Right lung (tissue), 10 donors: ENCODE data around the gene OR5B21. TPM values are rescaled to one million over a fixed set of nuclear protein-coding genes. Genes with fewer than 3 reads are reported as not detected.

Experiments used
- DNase-seq, 2 donors: peaks; one replicate each; pipeline ENCODE4 v3.0.0-alpha.2; 2013
- long read RNA-seq, 8 donors: transcript quantifications; one replicate each; lab custom pipeline, GENCODE V29; 2026
- polyA plus RNA-seq, 5 donors: library from polyadenylated mRNA; unstranded; fragments of 120-200 nt; gene quantifications; one replicate each; pipeline versions ENCODE4 v1.2.1 to v1.2.3, GENCODE V29; 2013; ENCODE audit warnings: inconsistent platforms in 1 of 5, low replicate concordance in 1 of 5; ENCODE audit not compliant: insufficient read length in 5 of 5, insufficient read depth in 1 of 5

Gene OR5B21
- polyA plus RNA-seq: not detected
- long read RNA-seq, donor 1: 0 reads
- long read RNA-seq, donor 2: 0 reads
- long read RNA-seq, donor 3: 0 reads
- long read RNA-seq, donor 4: 0 reads
- long read RNA-seq, donor 5: 0 reads
- long read RNA-seq, donor 6: 0 reads
- long read RNA-seq, donor 7: 0 reads
- long read RNA-seq, donor 8: 0 reads

DNA sequence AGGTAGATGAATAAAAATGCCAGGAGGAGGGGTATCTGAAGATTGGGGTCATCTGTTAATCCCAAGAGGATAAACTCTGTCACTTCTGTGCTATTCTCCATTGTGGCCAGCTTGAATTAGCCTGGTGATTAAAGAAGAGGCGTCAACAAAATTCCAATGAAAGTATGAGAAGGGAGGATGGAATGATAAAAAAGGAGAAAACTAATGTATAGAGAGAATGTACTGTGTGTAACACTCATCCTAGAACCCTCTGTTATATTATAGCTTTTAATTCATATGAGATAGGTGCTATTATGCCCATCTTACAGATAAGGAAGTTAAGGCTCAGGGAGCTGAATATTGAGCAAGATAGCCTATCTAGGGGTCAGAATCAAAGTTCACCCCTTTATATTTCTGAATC, at the start of gene OR5B21:
Gene OR5B21, minus strand, starts transcription at position 101 of the 400 bp plus-strand sequence. Its CDS starts 0 bp downstream, at position 101.
- no peak for DNase-seq

GRCh38 chr11:58549644-58550043, 41.7 kb upstream of the OR5B21 start:
- no peak for DNase-seq

- DNase-seq: no peak
Observed at GRCh38 chr11:58546841-58547240, 38.9 kb upstream of the OR5B21 start.

- DNase-seq: no peak
Observed at GRCh38 chr11:58531865-58532341, 24.0 kb upstream of the OR5B21 start.

DNA sequence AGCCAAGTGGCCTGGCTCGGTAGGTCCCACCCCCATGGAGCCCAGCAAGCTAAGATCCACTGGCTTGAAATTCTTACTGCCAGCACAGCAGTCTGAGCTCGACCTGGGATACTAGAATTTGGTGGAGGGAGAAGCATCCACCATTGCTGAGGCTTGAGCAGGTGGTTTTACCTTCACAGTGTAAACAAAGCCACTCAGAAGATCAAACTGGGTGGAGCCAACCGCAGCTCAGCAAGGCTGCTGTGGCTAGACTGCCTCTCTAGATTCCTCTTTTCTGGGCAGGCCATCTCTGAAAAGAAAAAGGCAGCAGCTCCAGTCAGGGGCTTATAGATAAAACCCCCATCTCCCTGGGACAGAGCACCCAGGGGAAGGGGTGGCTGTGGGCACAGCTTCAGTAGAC, 22.3 kb upstream of the OR5B21 start:
- no peak for DNase-seq

DNA sequence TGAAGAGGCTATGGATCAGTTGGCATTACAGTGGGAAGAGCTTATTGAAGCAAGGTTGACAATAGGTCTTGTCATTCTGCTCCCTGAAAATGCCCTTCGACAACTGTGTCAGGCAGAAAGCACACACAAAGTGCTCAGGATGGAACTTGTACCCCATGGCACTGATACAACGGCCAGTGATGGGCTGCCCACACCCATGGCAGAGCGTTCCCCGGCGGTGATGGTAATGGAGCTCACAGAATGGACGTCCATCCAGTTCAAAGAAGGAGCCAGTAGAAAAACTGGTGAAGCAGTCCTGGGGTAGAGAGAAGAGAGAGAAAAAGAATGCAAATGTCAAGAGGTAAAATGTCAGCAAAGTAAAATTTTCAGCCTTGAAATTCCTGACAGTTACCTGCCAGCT, 19.5 kb upstream of the OR5B21 start:
- DNase-seq: no peak

DNA sequence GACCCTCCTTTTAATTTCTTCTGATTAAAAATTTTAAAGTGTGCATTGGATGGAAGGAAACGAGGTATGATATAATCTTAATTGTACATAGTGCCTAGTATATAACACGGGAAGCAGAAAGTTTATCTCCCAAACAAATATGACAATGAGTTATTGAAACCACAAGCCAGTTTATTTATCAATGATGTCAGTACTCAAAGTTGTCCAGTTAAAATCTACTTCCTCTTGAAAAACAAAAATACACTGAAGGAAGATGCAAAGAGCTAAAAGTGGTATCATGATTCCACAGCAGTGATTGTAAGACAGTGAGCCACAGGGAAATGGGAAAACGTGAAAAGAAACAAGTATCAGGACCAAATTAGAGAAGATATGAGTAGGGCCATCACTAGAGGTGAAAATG, 18.8 kb upstream of the OR5B21 start:
- no peak for DNase-seq

DNA sequence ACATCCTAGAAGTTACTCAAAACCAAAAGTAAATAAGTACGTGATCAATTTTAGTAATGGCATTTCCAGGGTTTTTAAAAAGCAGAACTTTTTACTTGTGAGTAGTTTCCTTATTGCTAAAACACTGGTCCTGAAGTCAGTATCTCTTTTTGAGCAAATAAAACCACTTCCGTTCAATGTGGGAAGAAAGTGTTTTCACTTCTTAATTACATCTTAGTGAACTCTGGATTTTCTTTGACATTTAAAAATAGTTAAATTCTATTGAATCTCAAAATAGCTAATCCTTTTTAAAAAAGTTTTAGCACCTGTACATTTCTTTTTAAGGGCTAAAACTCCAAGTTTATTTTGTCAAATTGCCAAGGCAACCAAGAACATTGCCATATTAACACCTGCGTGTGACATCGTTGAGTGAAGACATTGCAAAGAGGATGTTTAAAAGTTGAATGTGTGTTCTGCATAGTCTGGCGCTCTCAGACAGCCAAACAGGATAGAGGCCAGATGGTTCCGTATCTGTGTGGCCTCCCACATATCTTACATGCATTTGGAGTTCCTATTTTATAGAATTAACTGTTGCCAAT, 17.2 kb upstream of the OR5B21 start:
- no peak for DNase-seq

GRCh38 chr11:58524232-58525036, 16.5 kb upstream of the OR5B21 start:
- DNase-seq: peak; percentile 45 to 62

DNA sequence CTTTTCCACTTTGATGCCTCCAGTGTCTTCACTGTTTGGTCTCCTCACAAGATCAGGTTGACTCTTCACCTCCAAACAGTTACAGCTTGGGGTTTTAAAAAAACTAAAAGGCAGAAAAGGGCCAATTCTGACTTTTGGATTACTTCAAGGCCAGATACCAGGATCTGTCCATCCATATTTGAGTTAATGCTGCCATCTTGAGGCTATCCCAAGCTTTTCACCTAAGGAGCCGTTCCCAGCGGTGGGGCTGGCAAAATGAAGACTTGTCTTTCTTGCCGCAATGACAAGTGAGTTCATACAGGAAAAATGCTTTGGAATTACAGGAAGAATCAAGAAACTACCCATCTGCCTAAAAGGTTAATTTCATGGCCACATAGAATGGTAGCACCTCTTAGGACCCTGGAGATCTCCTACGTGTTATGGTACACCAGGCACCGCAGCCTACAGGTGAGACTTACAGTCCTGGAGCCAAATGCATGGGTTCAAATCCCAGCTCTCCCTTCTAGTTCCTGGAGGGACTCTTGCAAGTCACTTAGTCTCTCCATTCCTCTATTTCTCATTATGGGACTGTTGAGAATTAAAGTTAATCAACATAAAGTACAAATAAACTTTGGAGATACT, 6.0 kb upstream of the OR5B21 start:
- peak; percentile 15 to 17 for DNase-seq

DNA sequence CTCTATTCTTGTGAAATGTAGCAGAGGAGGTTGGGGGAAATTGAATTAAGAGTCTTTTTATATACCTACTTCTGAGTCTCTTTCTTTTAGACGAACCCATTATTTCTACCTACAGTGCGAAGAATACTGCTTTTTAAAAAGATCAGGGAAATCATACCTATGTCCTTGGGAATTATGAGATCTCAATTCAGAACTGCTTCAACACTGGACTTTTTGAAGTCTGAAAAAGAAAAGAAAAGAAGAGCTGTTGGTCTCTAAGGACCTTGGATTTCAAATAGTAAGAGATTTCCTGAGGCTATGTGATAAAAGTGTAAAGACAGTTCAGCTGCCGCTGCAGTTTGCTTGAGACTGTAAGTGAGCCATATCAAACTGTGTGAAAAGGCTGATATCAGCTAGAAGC, 3.7 kb upstream of the OR5B21 start:
- no peak for DNase-seq

DNA sequence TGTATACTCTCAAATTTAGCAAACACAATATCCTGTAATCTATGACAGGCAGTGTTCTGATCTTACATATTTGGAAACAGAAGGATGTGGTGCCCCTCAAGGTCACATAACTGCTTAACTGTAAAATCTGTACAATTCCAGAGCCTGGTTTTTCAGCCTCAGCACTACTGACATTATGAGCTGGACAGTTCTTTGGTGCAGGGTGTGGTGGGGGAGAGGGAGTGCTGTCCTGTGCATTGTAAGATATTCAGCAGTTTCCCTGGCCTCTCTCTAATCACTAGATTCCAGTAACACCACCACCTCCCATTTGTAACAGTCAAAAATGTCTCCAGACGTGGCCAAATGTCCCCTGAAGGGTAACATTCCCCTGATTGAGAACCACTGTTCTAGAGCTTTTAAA, 1.8 kb upstream of the OR5B21 start:
- DNase-seq: no peak

DNA sequence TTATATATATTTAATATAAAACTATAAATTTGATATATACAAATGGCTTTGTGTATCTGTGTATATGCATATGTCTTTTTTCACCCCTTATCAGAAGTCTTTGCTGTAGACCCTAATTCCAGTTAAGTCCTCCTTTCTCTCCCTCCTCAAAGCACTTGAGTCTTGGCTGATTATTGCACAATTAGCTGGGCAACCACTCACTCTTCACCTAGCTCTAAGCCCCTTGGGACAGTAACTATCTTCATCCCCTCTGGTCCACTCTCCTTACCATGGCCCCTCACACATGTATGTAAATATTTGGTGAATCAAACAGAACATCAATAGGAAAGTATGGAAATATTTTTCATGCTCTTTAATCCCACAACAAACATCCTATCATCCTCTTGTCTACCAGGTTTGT, 909 bp upstream of the OR5B21 start:
- DNase-seq: no peak

DNA sequence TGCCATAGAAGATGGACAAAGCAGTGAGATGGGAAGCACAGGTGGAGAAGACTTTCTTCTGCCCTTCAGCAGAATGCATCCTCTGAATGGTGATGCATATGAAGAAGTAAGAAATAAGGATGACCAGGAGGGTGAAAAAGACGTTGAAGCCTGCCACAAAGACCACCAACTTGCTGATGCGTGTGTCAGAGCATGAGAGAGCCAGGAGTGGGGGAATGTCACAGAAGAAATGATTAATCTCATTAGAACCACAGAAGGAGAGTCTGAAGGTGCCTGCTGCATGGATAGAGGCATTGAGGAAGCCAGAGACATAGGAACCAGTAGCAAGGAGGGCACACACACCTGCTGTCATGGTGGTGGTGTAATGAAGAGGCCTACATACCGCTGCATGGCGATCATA, 550 bp downstream of the OR5B21 start:
- DNase-seq: no peak

DNA sequence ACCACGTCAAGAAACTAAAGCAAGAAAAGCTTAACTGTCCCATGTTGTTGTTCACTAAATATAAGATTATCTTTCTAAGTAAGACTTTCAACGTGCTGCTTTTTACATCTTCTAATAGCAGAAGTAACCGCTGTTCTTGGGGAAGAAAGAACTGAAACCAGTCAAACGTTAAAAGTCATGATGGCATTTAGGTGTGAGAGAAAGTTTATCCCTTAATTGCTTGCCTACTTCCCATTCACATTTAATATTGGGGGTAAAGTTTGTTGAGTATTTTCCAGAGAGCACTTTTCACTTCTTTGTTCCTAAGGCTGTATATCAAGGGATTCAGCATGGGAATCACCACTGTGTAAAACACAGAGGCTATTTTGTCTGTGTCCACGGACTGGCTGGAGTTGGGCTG, 970 bp downstream of the OR5B21 start:
- no peak for DNase-seq

- DNase-seq: no peak
Observed at GRCh38 chr11:58505849-58506248, 2.1 kb downstream of the OR5B21 start.

DNA sequence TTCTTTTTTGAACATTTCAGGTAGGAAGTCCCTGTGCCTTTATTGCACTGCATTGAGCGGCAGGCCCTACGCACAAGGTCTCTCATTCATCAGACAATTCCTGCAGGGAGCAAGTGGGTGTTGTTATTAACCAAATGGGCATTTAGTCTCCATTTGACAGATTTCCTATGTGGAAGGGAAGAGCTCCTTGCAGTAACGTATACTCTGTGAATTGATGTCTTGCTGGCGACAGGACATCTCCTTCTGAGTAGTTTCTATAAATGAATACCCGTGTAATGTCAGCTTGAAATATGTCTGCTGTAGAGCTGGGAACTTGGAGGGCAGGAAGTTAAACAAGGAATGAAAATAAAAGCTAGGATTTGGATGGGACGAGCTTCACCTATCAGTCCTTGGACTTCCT, 3.7 kb downstream of the OR5B21 start:
- no peak for DNase-seq

DNA sequence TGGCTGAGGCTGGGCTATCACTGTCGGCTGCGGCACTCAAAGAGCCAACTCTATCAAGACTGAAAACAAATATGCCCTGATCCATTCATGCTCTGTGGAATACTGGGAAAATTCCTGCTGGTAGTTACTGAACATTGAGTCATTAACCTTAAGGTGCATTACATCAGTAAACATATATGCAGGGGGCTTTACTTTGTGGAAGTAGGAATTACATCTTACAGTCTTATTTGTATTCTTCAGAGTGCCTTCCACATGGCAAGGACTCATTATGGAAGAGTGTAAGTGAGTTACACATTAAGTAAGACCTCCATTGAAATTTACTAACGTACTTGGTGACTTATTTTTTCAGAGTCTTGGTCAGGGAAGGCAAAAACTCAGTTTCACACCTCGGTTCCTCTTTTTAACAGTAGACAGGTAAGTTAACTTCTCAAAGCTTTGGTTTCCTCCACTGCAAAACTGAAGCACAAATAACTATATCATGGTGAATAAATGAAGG, 4.5 kb downstream of the OR5B21 start:
- DNase-seq: no peak

DNA sequence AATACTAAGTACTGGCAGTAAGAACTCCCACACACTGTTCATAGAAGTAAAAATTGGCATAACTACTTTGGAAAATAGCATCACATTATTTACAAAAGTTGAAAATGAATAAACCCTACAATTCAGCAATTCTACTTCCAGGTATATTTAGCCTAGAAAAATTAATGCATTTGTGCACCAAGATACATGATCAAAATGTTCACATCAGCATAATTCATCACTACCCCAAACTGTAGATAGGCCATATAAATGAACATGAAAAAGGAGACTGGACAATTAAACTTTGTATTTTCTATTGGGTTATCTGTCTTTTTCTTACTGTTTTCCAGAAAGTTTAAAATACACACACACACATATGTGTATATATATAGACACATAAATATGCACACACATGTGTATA, 5.9 kb downstream of the OR5B21 start:
- DNase-seq: no peak

GRCh38 chr11:58498464-58498863, 9.4 kb downstream of the OR5B21 start:
- DNase-seq: no peak

DNA sequence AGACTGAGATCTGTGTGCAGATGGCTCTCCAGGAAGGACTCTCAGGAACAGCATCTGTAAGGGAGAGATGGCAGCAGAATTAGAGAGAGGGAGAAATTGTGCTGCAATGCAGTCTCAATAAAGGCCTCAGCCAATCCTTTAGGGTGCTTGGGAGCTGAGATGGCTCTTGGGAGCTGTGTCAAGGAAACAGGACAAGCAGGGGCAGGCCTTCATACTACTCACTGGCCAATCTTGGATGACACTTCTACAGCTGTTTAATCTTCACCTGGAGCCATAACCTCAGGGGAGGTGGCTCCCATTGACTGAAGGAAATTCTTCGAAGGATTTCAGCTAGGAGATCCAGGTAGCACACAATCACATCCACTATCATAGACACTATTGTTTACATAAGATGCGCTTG, 10.0 kb downstream of the OR5B21 start:
- DNase-seq: no peak

DNA sequence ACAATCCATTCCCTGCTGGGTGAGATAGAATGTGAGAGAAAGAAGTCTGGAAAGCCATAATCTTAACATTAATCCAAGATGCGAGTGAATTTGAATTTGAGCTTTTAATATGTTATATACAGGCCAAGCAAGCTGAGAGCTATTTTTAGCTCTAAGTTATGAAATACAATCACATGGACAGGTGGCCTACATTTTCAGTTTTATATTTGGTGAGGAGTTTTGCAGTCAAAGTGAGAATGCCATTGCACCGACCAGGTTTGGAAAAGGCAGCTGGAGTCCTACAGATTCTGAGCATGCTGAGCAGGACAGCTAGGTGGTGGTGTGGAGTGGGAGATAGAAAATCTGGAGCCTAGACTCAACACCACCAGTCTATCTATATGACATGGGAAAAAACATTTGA, 12.0 kb downstream of the OR5B21 start:
- DNase-seq: no peak
